GM18858 (cell line): ENCODE results near the gene ADAD1.
"Not testable (repeated sequence)": the region's sequence is repeated elsewhere in the genome, so short reads cannot be mapped to it uniquely, and the experiment has no call there.

ENCODE experiments used
- ATAC-seq: cut with Tn5 transposase; IDR thresholded peaks from one replicate; pipeline ENCODE4 v1.9.1; 2021; ENCODE audit not compliant: unreplicated experiment

The ADAD1 gene

GRCh38 chr4:122378711-122379110, at the start of gene ADAD1:
ADAD1 (plus strand) TSS chr4:122379011; CDS start chr4:122380070, 1,059 bp downstream.
- no peak for ATAC-seq

- ATAC-seq, result no peak
These were observed 48.8 kb upstream of the ADAD1 start for GRCh38 chr4:122329876-122330565.

- no peak for ATAC-seq
These were observed 47.6 kb upstream of the ADAD1 start for GRCh38 chr4:122331195-122331594.

GRCh38 chr4:122334828-122335227, 44.0 kb upstream of the ADAD1 start:
- no peak for ATAC-seq

- ATAC-seq, result no peak
These were observed 36.9 kb upstream of the ADAD1 start for GRCh38 chr4:122341886-122342285.

- ATAC-seq, result no peak
These were observed 32.8 kb upstream of the ADAD1 start for GRCh38 chr4:122346036-122346435.

GRCh38 chr4:122346503-122346902, 32.3 kb upstream of the ADAD1 start:
- no peak for ATAC-seq

GRCh38 chr4:122356317-122356808, 22.4 kb upstream of the ADAD1 start:
- ATAC-seq, result no peak

- ATAC-seq, result no peak
These were observed 18.1 kb upstream of the ADAD1 start for GRCh38 chr4:122360754-122361153.

- no peak for ATAC-seq
These were observed 14.0 kb upstream of the ADAD1 start for GRCh38 chr4:122364700-122365404.

GRCh38 chr4:122368786-122369185, 10.0 kb upstream of the ADAD1 start:
- not testable (repeated sequence) for ATAC-seq

- no peak for ATAC-seq
These were observed 1.5 kb upstream of the ADAD1 start for GRCh38 chr4:122377352-122377751.

- no peak for ATAC-seq
These were observed 428 bp downstream of the ADAD1 start for GRCh38 chr4:122379239-122379638.

- no peak for ATAC-seq
These were observed 4.5 kb downstream of the ADAD1 start for GRCh38 chr4:122383341-122383740.

- ATAC-seq, result no peak
These were observed 5.4 kb downstream of the ADAD1 start for GRCh38 chr4:122384245-122384644.

GRCh38 chr4:122393276-122393675, 14.5 kb downstream of the ADAD1 start:
- no peak for ATAC-seq

GRCh38 chr4:122403861-122404260, 25.1 kb downstream of the ADAD1 start:
- ATAC-seq, result no peak

GRCh38 chr4:122412547-122412946, 33.7 kb downstream of the ADAD1 start:
- peak; percentile 60 for ATAC-seq

- no peak for ATAC-seq
These were observed 44.4 kb downstream of the ADAD1 start for GRCh38 chr4:122423246-122423645.

- ATAC-seq, result no peak
These were observed 52.5 kb downstream of the ADAD1 start for GRCh38 chr4:122431351-122431750.

GRCh38 chr4:122434285-122434684, 55.5 kb downstream of the ADAD1 start:
- no peak for ATAC-seq

- ATAC-seq, result no peak
These were observed 72.0 kb downstream of the ADAD1 start for GRCh38 chr4:122450847-122451246.
